WERI-Rb-1 (cell line): ENCODE data around the gene IGDCC3.

Experiments used
- DNase-seq: peaks from one replicate; pipeline ENCODE4 v3.0.0-alpha.2; 2020
- H3K27ac ChIP-seq: fragments of 250-450 bp; sonication (Bioruptor Pico); 2 replicates; pipeline ENCODE4 v1.5.1; 2020; ENCODE audit warnings: mild to moderate bottlenecking, moderate library complexity
- H3K27me3 ChIP-seq: fragments of 250-450 bp; sonication (Bioruptor Pico); 2 replicates; pipeline ENCODE4 v1.5.1; 2021; ENCODE audit warnings: mild to moderate bottlenecking, low read depth, moderate library complexity; ENCODE audit not compliant: insufficient read depth, severe bottlenecking
- H3K36me3 ChIP-seq: fragments of 250-450 bp; sonication (Bioruptor Pico); 2 replicates; pipeline ENCODE4 v1.5.1; 2020; ENCODE audit warnings: mild to moderate bottlenecking, moderate library complexity
- H3K4me3 ChIP-seq: 2 replicates; pipeline ENCODE4 v1.5.1; 2011; ENCODE audit warnings: low read depth, mild to moderate bottlenecking, control low read depth, low read length
- H3K9me3 ChIP-seq: fragments of 250-450 bp; sonication (Bioruptor Pico); 2 replicates; pipeline ENCODE4 v1.5.1; 2021; ENCODE audit warnings: mild to moderate bottlenecking, moderate library complexity; ENCODE audit not compliant: severe bottlenecking
- TF ChIP-seq, protein P1 (sequence below): IDR thresholded peaks from 2 replicates; pipeline ENCODE4 v1.5.1; 2011; ENCODE audit warnings: low read depth, mild to moderate bottlenecking, control low read depth, inconsistent platforms, low read length

The IGDCC3 gene

DNA sequence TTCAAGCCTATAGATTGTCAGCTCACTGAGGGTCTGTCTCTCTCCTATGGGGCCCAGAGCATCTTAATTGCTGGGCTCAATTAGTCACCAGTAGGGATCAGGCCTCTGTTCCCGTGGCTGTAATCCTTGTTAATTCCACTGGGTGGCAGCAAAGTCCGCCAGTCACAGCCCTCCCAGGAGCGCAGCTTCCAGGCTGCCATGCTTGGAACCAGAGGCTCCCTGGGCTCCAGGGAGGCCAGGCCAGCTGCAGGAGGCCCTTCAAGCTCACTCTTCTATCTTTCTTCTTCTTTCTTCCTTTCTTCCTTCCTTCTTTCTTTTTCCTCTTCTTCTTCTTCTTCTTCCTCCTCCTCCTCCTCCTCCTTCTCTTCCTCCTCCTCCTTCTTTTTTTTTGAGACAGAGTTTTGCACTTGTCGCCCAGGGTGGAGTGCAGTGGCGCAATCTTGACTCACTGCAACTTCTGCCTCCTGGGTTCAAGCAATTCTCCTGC, 58.9 kb downstream of the IGDCC3 start:
- Histone ChIP-seq H3K4me3 (no peak overlapping the region), H3K9me3 (no peaks in the 10 kb centered on the region), H3K36me3 (no peaks in the 10 kb centered on the region), H3K27ac (no peak overlapping the region), H3K27me3 (no peaks in the 10 kb centered on the region)
- TF ChIP-seq, protein P1, sequence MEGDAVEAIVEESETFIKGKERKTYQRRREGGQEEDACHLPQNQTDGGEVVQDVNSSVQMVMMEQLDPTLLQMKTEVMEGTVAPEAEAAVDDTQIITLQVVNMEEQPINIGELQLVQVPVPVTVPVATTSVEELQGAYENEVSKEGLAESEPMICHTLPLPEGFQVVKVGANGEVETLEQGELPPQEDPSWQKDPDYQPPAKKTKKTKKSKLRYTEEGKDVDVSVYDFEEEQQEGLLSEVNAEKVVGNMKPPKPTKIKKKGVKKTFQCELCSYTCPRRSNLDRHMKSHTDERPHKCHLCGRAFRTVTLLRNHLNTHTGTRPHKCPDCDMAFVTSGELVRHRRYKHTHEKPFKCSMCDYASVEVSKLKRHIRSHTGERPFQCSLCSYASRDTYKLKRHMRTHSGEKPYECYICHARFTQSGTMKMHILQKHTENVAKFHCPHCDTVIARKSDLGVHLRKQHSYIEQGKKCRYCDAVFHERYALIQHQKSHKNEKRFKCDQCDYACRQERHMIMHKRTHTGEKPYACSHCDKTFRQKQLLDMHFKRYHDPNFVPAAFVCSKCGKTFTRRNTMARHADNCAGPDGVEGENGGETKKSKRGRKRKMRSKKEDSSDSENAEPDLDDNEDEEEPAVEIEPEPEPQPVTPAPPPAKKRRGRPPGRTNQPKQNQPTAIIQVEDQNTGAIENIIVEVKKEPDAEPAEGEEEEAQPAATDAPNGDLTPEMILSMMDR = peak; percentile 77
- DNase-seq = peak; percentile 82

DNA sequence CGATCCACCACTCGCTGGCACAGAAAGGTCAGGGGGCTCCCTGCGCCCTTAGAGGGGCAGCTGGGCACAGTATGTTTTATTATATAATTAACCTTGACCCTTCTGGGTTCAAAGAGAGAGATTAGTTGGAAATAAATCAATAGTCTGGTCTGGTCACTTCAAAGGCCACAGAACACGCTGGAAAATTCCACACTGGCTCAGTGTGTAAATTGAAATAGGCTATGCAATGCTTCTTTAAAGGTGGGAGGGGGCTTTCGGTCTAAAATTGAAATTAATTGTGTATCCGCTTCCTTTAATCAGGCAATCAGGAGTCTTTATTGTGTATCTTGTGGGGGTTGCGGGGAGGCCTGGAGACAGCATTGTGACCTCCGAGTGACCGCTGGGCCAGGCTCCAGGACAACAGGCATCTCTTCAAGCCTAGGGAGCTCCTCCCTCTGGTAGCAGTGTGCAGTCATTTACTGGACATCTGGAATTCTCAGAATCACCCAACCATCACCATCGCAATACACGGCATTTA, 65.3 kb downstream of the IGDCC3 start:
- TF ChIP-seq, protein P1 = no peak
- DNase-seq = no peak
- Histone ChIP-seq H3K36me3 (no peaks in the 10 kb centered on the region), H3K9me3 (no peaks in the 10 kb centered on the region), H3K27me3 (no peaks in the 10 kb centered on the region), H3K4me3 (no peak overlapping the region), H3K27ac (no peak overlapping the region)

DNA sequence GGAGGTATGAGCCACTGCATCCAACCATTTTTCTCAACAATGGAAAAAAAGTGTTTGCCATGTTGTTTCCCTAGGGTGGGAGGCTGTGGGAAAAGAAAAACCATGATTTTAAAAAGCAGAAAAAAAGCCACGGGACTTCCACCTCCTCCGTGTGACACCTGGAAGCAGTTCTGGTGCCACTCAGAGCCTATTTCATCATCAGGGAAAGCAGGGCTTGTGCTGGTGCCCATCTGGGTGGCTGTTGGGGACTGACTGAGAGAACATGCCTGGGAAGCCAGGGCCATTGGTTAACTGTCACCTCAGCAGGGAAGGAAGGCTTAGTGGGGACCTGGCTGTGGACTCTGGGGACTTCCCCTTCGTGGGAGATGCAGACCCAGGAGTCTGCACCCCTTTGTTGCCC, 66.0 kb downstream of the IGDCC3 start:
- Histone ChIP-seq H3K4me3 (no peak overlapping the region), H3K9me3 (no peaks in the 10 kb centered on the region), H3K36me3 (no peaks in the 10 kb centered on the region), H3K27me3 (no peaks in the 10 kb centered on the region), H3K27ac (no peak overlapping the region)
- TF ChIP-seq, protein P1 = no peak
- no peak for DNase-seq

DNA sequence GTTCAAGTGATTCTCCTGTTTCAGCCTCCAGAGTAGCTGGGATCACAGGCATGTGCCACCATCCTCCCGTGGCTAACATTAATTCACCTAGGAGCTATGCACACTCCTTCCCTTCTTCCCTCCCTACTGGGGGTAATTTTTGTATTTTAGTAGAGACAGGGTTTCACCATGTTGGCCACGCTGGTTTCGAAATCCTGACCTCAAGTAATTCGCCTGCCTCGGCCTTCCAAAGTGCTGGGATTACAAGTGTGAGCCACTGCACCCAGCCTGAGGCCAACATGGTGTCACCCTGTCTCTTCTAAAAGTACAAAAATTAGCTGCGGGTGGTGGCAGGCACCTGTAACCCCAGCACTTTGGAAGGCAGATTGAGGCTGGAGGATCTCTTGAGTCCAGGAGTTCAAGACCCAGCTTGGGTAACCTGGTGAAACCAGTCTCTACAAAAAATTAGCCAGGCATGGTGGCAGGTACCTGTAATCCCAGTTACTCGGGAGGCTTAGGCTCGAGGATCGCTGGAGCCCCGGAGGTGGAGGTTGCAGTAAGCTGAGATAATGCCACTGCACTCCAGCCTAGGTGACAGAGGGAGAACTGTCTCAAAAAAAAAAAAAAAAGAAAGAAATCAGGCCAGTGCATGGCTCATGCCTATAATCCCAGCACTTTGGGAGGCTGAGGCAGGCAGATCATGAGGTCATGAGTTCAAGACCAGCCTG, 67.2 kb downstream of the IGDCC3 start:
- Histone ChIP-seq H3K36me3 (no peaks in the 10 kb centered on the region), H3K9me3 (no peaks in the 10 kb centered on the region), H3K27ac (no peak overlapping the region), H3K27me3 (no peaks in the 10 kb centered on the region), H3K4me3 (no peak overlapping the region)
- TF ChIP-seq, protein P1 = no peak
- no peak for DNase-seq

DNA sequence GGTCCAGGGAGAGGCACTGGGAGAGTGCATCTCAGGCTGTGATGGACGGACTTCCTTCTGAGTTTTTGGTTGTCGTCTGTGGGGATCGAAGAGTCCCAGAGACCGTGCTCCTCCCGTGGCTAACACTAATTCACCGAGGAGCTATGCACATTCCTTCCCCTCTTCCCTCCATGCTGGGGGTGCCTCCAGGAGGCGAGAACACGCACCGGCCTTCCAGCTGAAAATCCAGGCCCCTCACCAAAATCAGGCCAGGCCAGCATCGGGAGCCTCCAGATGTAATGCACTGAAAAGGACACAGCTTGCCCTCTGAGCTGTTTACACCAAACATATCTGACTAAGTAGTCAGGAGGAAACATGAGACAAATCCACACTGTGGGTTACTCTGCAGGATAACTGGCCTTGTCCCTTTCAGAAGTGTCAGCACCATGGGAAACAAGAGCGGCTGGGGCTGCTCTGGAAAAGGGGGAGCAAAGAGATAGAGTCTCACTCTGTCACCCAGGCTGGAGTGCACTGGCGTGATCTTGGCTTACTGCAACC, 67.9 kb downstream of the IGDCC3 start:
- H3K36me3 ChIP-seq = no peaks in the 10 kb centered on the region
- TF ChIP-seq, protein P1 = no peak
- H3K9me3 ChIP-seq = no peaks in the 10 kb centered on the region
- no peak for DNase-seq
- no peak overlapping the region for H3K27ac ChIP-seq
- no peaks in the 10 kb centered on the region for H3K27me3 ChIP-seq
- H3K4me3 ChIP-seq = no peak overlapping the region
